GM06990 (cell line): ENCODE results near the gene OVOL1.
"Not testable (repeated sequence)": the region's sequence is repeated elsewhere in the genome, so short reads cannot be mapped to it uniquely, and the experiment has no call there.

Experiments used
- DNase-seq: peaks from one replicate; pipeline ENCODE4 v3.0.0-alpha.2; 2011; ENCODE audit not compliant: insufficient read length; ENCODE audit errors: extremely low read depth
- H3K27me3 ChIP-seq: replicated peaks from 2 replicates; pipeline ENCODE4 v1.6.0; 2011; ENCODE audit warnings: low read length; ENCODE audit not compliant: control insufficient read depth, insufficient read depth
- H3K36me3 ChIP-seq: 2 replicates; pipeline ENCODE4 v1.5.1; 2011; ENCODE audit warnings: low read length; ENCODE audit not compliant: control insufficient read depth, insufficient read depth
- H3K4me3 ChIP-seq: replicated peaks from 2 replicates; pipeline ENCODE4 v1.5.1; 2011; ENCODE audit warnings: low read depth, mild to moderate bottlenecking, control low read depth, low read length
- TF ChIP-seq, protein P1 (sequence below): IDR thresholded peaks from 2 replicates; pipeline ENCODE4 v1.5.1; 2011; ENCODE audit warnings: low read length, control low read depth, mild to moderate bottlenecking, inconsistent platforms; ENCODE audit not compliant: insufficient read depth, poor library complexity, severe bottlenecking

Gene OVOL1

DNA sequence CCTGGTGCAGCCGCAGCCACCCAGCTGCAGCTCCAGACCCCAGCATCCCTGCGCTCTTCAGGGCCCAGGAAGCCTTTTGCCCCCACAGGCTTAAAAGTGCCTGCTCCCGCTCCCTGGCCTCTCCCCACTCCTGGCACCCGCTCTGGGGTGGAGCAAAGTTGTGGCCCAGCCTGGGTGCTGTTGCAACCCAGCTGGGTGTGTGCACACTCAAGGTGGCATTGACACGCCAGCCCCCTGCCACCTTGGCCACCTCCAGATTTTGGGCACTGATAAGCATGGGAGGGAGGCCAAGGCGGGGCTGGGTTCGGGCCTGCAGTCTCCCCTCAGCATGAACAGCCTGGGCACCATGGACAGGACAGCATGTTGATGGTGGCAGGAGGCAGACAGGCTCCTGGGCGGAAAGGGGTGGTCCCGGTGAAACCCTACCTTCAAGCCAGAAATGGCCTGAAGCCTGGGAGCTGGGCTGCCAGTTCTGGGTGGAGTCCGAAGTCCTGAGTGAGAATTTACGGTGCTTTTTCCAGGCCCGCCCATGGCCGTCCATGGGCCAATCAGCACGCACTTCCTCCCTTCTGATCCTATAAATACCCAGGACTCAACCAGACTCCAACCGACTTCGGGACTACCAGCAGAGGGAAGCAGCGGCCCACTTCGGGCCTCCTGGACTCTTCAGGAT lies 42.7 kb upstream of the OVOL1 start:
- no peaks in the 10 kb centered on the region; the same call in none of the 2 replicates for H3K27me3 ChIP-seq
- H3K4me3 ChIP-seq: no peak overlapping the region
- no peak for DNase-seq
- H3K36me3 ChIP-seq: no peaks in the 10 kb centered on the region
- TF ChIP-seq, protein P1, sequence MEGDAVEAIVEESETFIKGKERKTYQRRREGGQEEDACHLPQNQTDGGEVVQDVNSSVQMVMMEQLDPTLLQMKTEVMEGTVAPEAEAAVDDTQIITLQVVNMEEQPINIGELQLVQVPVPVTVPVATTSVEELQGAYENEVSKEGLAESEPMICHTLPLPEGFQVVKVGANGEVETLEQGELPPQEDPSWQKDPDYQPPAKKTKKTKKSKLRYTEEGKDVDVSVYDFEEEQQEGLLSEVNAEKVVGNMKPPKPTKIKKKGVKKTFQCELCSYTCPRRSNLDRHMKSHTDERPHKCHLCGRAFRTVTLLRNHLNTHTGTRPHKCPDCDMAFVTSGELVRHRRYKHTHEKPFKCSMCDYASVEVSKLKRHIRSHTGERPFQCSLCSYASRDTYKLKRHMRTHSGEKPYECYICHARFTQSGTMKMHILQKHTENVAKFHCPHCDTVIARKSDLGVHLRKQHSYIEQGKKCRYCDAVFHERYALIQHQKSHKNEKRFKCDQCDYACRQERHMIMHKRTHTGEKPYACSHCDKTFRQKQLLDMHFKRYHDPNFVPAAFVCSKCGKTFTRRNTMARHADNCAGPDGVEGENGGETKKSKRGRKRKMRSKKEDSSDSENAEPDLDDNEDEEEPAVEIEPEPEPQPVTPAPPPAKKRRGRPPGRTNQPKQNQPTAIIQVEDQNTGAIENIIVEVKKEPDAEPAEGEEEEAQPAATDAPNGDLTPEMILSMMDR: peak; percentile 17

DNA sequence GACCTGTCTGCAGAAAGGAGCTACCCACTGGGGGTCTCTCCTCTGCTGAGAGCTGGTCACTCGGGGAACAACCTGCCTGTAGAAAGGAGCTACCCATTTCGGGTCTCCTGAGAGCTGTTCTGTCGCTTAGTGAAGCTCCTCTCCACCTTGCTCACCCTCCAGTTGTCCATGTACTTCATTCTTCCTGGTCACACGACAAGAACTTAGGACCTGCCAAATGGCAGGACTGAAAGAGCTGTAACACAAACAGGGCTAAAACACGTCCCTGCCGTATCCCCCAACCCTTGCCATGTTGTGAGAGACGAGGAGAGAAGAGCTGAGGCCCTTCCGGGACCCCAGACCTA lies 42.2 kb upstream of the OVOL1 start:
- no peak for DNase-seq
- TF ChIP-seq, protein P1: no peak
- H3K36me3 ChIP-seq: no peaks in the 10 kb centered on the region
- no peak overlapping the region for H3K4me3 ChIP-seq
- H3K27me3 ChIP-seq: no peaks in the 10 kb centered on the region; the same call in none of the 2 replicates

DNA sequence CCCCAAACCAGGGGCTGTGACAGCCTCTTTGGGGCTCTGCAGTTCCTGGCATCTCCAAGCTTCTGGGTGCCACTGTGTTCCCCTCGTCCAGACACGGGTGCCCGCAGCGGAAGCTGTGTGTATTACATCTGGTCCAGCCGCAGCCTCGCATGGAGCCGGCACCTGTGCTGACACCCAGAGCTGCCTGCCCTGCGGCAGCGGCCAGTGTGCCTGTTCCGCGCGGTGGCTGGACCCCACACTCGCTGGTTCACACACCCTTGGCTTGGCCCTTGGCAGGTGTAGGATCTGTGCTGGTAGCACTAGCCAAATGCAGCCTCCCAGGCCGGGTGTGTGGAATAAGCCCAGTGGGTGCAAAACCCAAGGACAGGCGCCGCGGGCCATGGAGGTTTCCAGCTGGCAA lies 41.8 kb upstream of the OVOL1 start:
- DNase-seq: no peak
- H3K36me3 ChIP-seq: no peaks in the 10 kb centered on the region
- TF ChIP-seq, protein P1: no peak
- no peak overlapping the region for H3K4me3 ChIP-seq
- H3K27me3 ChIP-seq: no peaks in the 10 kb centered on the region; the same call in none of the 2 replicates

DNA sequence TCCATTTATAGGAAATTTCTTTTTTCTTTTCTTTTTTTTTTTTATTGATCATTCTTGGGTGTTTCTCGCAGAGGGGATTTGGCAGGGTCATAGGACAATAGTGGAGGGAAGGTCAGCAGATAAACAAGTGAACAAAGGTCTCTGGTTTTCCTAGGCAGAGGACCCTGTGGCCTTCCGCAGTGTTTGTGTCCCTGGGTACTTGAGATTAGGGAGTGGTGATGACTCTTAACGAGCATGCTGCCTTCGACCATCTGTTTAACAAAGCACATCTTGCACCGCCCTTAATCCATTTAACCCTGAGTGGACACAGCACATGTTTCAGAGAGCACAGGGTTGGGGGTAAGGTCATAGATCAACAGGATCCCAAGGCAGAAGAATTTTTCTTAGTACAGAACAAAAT lies 24.7 kb upstream of the OVOL1 start:
- not testable (repeated sequence) for H3K27me3 ChIP-seq, H3K36me3 ChIP-seq, H3K4me3 ChIP-seq, DNase-seq

DNA sequence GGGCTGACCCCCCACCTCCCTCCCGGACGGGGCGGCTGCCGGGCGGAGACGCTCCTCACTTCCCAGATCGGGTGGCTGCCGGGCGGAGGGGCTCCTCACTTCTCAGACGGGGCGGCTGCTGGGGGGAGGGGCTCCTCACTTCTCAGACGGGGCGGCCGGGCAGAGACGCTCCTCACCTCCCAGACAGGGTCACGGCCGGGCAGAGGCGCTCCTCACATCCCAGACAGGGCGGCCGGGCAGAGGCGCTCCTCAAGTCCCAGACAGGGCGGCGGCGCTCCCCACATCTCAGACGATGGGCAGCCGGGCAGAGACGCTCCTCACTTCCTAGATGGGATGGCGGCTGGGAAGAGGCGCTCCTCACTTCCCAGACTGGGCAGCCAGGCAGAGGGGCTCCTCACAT lies 24.0 kb upstream of the OVOL1 start:
- H3K27me3 ChIP-seq, H3K4me3 ChIP-seq, DNase-seq: not testable (repeated sequence)

DNA sequence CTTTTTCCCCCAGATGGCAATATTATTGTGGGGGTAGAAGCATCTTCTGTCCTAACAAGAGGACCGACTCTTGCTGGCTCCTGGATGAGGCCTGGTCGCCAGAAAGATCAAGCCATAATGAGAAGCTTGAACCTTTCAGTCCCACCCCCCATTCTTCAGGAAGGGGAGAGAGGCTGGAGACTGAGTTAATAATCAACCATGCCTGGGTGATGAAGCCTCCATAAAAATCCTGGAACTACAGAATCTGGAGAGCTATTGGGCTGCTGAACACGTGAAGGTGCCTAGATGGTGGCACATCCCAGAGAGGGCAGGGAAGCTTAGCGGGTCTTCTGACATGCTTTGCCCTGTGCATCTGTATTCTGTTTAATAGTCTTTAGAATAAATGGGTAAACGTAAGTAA lies 22.4 kb upstream of the OVOL1 start:
- H3K4me3 ChIP-seq: no peak overlapping the region
- H3K36me3 ChIP-seq: no peaks in the 10 kb centered on the region
- TF ChIP-seq, protein P1: no peak
- no peak for DNase-seq
- no peaks in the 10 kb centered on the region for H3K27me3 ChIP-seq

More for the DNA sequence above, 24.0 kb upstream of the OVOL1 start:
- not testable (repeated sequence) for H3K36me3 ChIP-seq

DNA sequence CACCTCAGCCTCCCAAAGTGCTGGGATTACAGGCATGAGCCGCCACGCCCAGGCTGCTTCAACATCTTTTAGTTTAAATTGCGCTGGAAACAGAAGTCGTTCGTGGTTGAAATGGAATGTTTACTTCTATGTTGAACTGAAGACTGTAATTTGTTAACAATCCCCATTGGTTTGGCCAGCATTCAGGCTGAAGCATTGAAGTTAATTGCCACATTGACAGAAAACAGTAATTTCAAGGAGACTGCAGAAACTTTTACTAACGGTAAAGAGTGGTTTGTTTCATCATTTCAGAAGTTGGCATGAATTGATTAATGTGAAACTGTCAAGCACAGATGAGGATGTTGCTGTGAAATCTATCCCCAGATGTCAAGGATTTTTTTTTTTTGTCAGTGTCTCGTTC lies 20.3 kb upstream of the OVOL1 start:
- DNase-seq: no peak
- Histone ChIP-seq H3K27me3 (no peaks in the 10 kb centered on the region), H3K4me3 (no peak overlapping the region), H3K36me3 (no peaks in the 10 kb centered on the region)
- TF ChIP-seq, protein P1: no peak
